ENCODE measurements around the gene GPR32. TPM values are rescaled to one million over a fixed set of nuclear protein-coding genes. Genes with fewer than 3 reads are reported as not detected.

The GPR32 gene
- total RNA-seq, 4 donors from 2014 or later: not detected

GRCh38 chr19:50729894-50730293 is 40.4 kb upstream of the GPR32 start:
- H3K4me3 ChIP-seq: no peak overlapping the region
- peaks cover 23% of the 10 kb centered on the region for H3K27me3 ChIP-seq
- no peaks in the 10 kb centered on the region for H3K9me3 ChIP-seq
- peaks cover 24% of the 10 kb centered on the region for H3K4me1 ChIP-seq
- no peak overlapping the region for H3K27ac ChIP-seq
- TF ChIP-seq, protein P1, sequence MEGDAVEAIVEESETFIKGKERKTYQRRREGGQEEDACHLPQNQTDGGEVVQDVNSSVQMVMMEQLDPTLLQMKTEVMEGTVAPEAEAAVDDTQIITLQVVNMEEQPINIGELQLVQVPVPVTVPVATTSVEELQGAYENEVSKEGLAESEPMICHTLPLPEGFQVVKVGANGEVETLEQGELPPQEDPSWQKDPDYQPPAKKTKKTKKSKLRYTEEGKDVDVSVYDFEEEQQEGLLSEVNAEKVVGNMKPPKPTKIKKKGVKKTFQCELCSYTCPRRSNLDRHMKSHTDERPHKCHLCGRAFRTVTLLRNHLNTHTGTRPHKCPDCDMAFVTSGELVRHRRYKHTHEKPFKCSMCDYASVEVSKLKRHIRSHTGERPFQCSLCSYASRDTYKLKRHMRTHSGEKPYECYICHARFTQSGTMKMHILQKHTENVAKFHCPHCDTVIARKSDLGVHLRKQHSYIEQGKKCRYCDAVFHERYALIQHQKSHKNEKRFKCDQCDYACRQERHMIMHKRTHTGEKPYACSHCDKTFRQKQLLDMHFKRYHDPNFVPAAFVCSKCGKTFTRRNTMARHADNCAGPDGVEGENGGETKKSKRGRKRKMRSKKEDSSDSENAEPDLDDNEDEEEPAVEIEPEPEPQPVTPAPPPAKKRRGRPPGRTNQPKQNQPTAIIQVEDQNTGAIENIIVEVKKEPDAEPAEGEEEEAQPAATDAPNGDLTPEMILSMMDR (IDR thresholded peaks at IDR 0.05): no peak
- TF ChIP-seq POLR2A (IDR thresholded peaks at IDR 0.05) (no peak), EP300 (IDR thresholded peaks at IDR 0.05) (no peak), POLR2AphosphoS5 (IDR thresholded peaks at IDR 0.05) (no peak)
- DNase-seq (ENCODE audit: low spot score in 2 of 2): no peak
- H3K36me3 ChIP-seq: no peaks in the 10 kb centered on the region
- WGBS: 71% methylated on average over 5 of the region's 5 CpGs

DNA sequence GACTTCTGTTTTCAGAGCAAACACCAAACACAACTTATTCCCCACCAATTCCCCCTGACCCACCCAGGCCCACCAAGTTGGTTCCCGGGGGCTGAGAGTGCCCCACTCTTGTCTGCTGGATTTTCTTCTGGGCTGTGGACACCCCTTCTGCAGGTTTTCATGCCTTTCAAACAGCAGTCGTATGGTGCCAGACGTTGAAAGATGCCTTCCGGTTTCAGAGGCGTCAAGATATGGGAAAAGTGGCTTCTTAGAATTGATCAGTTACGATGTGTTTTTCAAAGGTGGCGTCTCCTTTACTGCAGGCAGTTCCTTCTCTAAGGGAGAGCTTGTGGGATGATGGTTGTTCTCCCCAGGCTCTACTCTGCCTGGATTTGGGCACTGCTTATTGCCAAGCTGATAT is 34.4 kb upstream of the GPR32 start:
- DNase-seq (ENCODE audit: low spot score in 2 of 2): no peak
- WGBS: 64% methylated on average over 7 of the region's 7 CpGs
- H3K36me3 ChIP-seq: no peaks in the 10 kb centered on the region
- H3K27ac ChIP-seq: no peak overlapping the region
- no peak for TF ChIP-seq POLR2A (IDR thresholded peaks at IDR 0.05)
- TF ChIP-seq, protein P1 (IDR thresholded peaks at IDR 0.05): no peak
- TF ChIP-seq POLR2AphosphoS5 (IDR thresholded peaks at IDR 0.05): no peak
- TF ChIP-seq EP300 (IDR thresholded peaks at IDR 0.05): no peak
- no peaks in the 10 kb centered on the region for H3K4me1 ChIP-seq
- H3K4me3 ChIP-seq: no peak overlapping the region
- peaks cover 60% of the 10 kb centered on the region for H3K27me3 ChIP-seq
- no peaks in the 10 kb centered on the region for H3K9me3 ChIP-seq

DNA sequence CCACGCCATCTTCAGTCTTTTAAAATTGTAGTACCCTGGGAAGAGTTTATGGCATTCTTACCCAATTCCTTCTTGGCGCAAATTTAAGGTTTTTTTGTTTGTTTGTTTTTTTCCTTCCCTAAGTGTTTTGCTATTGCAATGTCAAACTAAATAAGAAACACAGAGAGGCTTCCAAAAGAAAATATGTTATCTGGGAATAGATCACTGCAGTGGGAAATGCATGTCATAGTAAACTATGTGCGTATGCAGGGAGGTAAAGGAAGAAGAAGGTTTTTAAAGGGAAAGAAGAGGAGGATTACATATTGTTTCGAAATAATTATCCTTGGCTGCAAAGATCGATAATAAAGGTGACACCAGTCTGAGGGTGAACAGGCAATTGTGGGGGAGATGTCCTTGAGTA is 33.9 kb upstream of the GPR32 start:
- no peaks in the 10 kb centered on the region for H3K36me3 ChIP-seq
- 68% methylated on average over 5 of the region's 5 CpGs for WGBS
- no peak overlapping the region for H3K27ac ChIP-seq
- H3K27me3 ChIP-seq: peaks cover 65% of the 10 kb centered on the region
- H3K4me1 ChIP-seq: no peaks in the 10 kb centered on the region
- DNase-seq (ENCODE audit: low spot score in 2 of 2): no peak
- no peak for TF ChIP-seq EP300 (IDR thresholded peaks at IDR 0.05)
- TF ChIP-seq, protein P1 (IDR thresholded peaks at IDR 0.05): no peak
- no peak for TF ChIP-seq POLR2A (IDR thresholded peaks at IDR 0.05)
- TF ChIP-seq POLR2AphosphoS5 (IDR thresholded peaks at IDR 0.05): no peak
- no peak overlapping the region for H3K4me3 ChIP-seq
- no peaks in the 10 kb centered on the region for H3K9me3 ChIP-seq

DNA sequence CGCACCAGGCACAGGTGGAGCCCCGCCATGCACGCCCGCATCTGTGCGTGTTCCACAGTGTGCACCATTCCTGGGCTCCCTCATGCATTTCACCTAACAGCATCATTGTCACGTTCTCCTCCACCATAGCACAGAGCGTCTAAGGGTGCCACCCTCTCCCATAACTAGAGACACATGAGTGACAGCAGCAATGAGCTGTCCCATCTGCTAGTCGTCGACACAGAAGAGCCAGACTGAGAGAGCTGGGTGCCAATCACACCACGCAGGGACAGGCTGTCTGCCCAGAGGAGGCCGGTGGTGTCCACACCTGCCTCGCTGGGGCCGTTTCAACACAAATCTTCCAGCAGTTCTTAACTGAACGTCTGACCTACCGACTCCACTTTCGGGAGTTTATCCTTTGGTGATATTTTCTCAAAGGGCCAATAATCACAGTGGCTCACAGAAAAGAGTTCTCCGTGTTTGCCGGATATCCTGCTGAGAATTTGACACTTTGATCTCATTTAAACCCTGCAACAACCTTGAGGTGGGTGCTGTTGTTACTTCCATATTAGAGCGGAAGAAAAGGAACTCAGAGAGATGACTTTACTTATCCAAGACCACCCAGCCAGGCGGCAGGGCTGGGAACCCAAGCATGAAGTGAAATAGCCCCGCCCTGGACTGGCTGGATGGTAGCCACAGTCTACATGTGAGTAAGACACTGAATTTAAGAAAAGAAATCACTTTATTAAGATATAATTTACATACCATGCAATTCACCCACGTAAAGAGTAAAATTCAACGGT is 30.9 kb upstream of the GPR32 start:
- no peaks in the 10 kb centered on the region for H3K4me1 ChIP-seq
- H3K27me3 ChIP-seq: peaks cover 76% of the 10 kb centered on the region
- TF ChIP-seq POLR2A (IDR thresholded peaks at IDR 0.05): no peak
- TF ChIP-seq, protein P1 (IDR thresholded peaks at IDR 0.05): no peak
- TF ChIP-seq EP300 (IDR thresholded peaks at IDR 0.05): no peak
- no peak for TF ChIP-seq POLR2AphosphoS5 (IDR thresholded peaks at IDR 0.05)
- H3K36me3 ChIP-seq: no peaks in the 10 kb centered on the region
- DNase-seq (ENCODE audit: low spot score in 2 of 2): no peak
- H3K27ac ChIP-seq: no peak overlapping the region
- H3K9me3 ChIP-seq: no peaks in the 10 kb centered on the region
- WGBS: 76% methylated on average over 23 of the region's 23 CpGs
- no peak overlapping the region for H3K4me3 ChIP-seq

DNA sequence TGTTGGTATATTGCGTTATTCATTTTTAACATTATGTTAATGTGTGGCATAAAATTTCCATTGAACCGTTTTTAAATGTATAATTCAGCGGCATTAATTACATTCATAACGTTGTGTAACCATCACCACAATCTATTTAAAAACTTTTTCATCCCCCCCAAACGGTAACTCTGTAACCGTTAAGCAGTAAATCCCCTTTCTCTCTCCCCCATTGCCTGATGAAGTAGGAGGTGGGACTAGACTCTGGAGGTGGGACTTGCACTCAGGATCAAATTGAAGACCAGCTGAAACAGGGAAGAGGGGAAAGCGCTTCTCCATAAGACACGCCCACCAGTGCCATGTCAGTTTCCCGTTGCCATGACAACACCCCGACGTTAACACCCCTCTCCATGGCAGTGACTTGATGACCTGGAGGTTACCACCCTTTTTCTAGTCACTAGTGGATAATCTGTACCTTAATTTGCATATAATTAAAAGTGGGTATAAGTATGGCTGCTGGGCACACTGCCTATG is 30.3 kb upstream of the GPR32 start:
- WGBS: 53% methylated on average over 11 of the region's 11 CpGs
- H3K9me3 ChIP-seq: no peaks in the 10 kb centered on the region
- no peaks in the 10 kb centered on the region for H3K4me1 ChIP-seq
- no peak overlapping the region for H3K4me3 ChIP-seq
- no peaks in the 10 kb centered on the region for H3K36me3 ChIP-seq
- no peak overlapping the region for H3K27ac ChIP-seq
- H3K27me3 ChIP-seq: peaks cover 73% of the 10 kb centered on the region
- TF ChIP-seq EP300 (IDR thresholded peaks at IDR 0.05): no peak
- TF ChIP-seq POLR2AphosphoS5 (IDR thresholded peaks at IDR 0.05): no peak
- no peak for TF ChIP-seq POLR2A (IDR thresholded peaks at IDR 0.05)
- TF ChIP-seq, protein P1 (IDR thresholded peaks at IDR 0.05): no peak
- DNase-seq (ENCODE audit: low spot score in 2 of 2): no peak
